Activated CD4-positive, alpha-beta T cell treated with anti-CD3 and anti-CD28 coated beads, Interleukin-2, amount 50 U/mL, for 24 hours (primary cell): ENCODE measurements around the gene ANKRD24.
"Not testable (repeated sequence)": the region's sequence is repeated elsewhere in the genome, so short reads cannot be mapped to it uniquely, and the experiment has no call there.

Source experiments
- DNase-seq, 2 donors: peaks; one replicate each; pipeline ENCODE4 v3.0.0-alpha.2; 2020; ENCODE audit warnings: low read depth in 1 of 2, low spot score in 1 of 2

The ANKRD24 gene

GRCh38 chr19:4230237-4230636, 47.7 kb downstream of the ANKRD24 start:
- DNase-seq, result not testable (repeated sequence)

GRCh38 chr19:4231521-4231920, 49.0 kb downstream of the ANKRD24 start:
- DNase-seq, result not testable (repeated sequence)

GRCh38 chr19:4232139-4232538, 49.6 kb downstream of the ANKRD24 start:
- DNase-seq, result not testable (repeated sequence)

- no peak for DNase-seq
Measured at GRCh38 chr19:4232614-4233281, 50.3 kb downstream of the ANKRD24 start.

GRCh38 chr19:4233282-4233853, 50.9 kb downstream of the ANKRD24 start:
- DNase-seq, result peak; percentile 54 to 57

- DNase-seq, result no peak
Measured at GRCh38 chr19:4234142-4234861, 51.8 kb downstream of the ANKRD24 start.

GRCh38 chr19:4234862-4235201, 52.3 kb downstream of the ANKRD24 start:
- no peak for DNase-seq

GRCh38 chr19:4237510-4237909, 55.0 kb downstream of the ANKRD24 start:
- not testable (repeated sequence) for DNase-seq

- no peak for DNase-seq
Measured at GRCh38 chr19:4238831-4239230, 56.3 kb downstream of the ANKRD24 start.

- no peak for DNase-seq
Measured at GRCh38 chr19:4241824-4242430, 59.4 kb downstream of the ANKRD24 start.

- DNase-seq, result not testable (repeated sequence)
Measured at GRCh38 chr19:4245938-4246337, 63.4 kb downstream of the ANKRD24 start.

- DNase-seq, result peak; percentile 93 to 99
Measured at GRCh38 chr19:4246767-4247593, 64.5 kb downstream of the ANKRD24 start, which contains the start of gene YJU2. Gene YJU2 (plus strand): TSS chr19:4247080. CDS start chr19:4247147, 67 bp downstream.

- DNase-seq, result no peak
Measured at GRCh38 chr19:4256563-4256962, 74.1 kb downstream of the ANKRD24 start.

- DNase-seq, result no peak
Measured at GRCh38 chr19:4257025-4257424, 74.5 kb downstream of the ANKRD24 start.

GRCh38 chr19:4258181-4258580, 75.7 kb downstream of the ANKRD24 start:
- DNase-seq, result no peak

- no peak for DNase-seq
Measured at GRCh38 chr19:4260613-4261191, 78.2 kb downstream of the ANKRD24 start.

GRCh38 chr19:4264812-4265211, 82.3 kb downstream of the ANKRD24 start:
- no peak for DNase-seq

- DNase-seq, result no peak
Measured at GRCh38 chr19:4266253-4267000, 83.9 kb downstream of the ANKRD24 start.

GRCh38 chr19:4267101-4267900, 84.8 kb downstream of the ANKRD24 start:
- DNase-seq, result peak; percentile 31 to 40
